Stimulated activated CD4-positive, alpha-beta T cell treated with anti-CD3 and anti-CD28 coated beads, Interleukin-12 subunit alpha, Interleukin-12 subunit beta, amount 100 ng/mL, for 4 hours (primary cell): Measurements from ENCODE around the gene ARIH2.

Experiments
- DNase-seq: peaks from one replicate; pipeline ENCODE4 v3.0.0-alpha.2; 2020

The ARIH2 gene

DNA sequence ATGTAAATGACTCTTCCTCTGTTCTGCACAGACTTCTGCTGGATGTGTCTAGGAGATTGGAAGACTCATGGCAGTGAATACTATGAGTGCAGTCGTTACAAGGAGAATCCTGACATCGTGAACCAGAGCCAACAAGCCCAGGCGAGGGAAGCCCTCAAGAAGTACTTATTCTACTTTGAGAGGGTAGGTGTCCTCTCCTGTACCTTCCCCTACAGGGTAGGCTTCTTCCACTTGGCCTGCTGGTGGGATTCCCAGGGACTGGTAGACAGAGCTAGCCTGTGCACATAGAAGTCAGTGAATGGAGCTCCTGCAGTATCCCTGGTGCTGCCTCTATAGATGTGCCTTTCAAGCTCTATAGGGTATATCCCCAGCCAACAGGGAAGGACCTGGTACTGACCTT lies 60.8 kb downstream of the ARIH2 start:
- DNase-seq = no peak

GRCh38 chr3:48980295-48980694 lies 61.7 kb downstream of the ARIH2 start:
- no peak for DNase-seq

DNA sequence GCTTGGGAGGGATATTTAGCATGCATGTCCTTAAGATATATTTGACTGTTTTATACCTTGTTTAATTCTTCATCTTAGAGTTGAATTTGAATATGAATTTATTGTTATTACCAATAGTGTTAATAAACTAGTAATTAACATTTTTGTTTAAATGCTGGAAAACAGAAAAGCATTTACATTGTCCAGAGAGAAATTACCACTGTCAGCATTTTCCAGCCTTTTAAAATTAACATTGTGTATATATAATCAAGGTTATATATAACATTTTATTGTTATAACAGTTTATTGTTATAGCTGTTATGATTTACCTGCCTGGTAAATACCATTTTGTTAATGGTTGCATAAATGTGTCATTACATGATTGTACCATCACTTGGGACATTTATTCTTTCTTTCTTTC lies 63.4 kb downstream of the ARIH2 start:
- no peak for DNase-seq

GRCh38 chr3:48982686-48983085 lies 64.0 kb downstream of the ARIH2 start:
- DNase-seq = no peak

- no peak for DNase-seq
Measured at GRCh38 chr3:48983096-48983495, 64.5 kb downstream of the ARIH2 start.

- DNase-seq = no peak
Measured at GRCh38 chr3:48984663-48985062, 66.0 kb downstream of the ARIH2 start.

DNA sequence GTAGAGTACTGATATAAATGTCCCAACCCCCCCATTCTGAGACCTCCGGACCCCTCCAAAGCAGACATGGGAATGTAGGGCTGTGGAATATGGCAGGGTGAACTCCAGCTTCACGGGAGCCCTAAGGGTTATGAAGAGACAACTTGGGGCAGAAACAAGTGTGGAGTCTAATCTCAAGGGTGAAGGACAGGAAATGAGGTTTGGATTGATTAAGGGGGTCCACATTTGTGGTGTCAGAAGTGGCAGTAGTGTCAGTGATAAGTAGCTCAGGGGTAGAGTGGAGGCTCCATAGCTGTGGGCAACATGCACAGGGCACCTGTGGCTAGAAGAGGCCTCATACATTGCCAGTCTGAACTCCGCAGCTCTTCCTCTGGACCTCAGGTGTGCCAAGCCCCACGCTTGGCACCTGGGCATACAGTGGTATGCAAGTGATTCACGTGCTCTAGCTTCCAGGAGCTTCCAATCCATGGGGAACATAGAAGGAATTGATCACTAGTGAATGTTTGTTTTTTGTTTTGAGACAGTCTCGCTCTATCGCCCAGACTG lies 67.3 kb downstream of the ARIH2 start:
- DNase-seq = no peak

DNA sequence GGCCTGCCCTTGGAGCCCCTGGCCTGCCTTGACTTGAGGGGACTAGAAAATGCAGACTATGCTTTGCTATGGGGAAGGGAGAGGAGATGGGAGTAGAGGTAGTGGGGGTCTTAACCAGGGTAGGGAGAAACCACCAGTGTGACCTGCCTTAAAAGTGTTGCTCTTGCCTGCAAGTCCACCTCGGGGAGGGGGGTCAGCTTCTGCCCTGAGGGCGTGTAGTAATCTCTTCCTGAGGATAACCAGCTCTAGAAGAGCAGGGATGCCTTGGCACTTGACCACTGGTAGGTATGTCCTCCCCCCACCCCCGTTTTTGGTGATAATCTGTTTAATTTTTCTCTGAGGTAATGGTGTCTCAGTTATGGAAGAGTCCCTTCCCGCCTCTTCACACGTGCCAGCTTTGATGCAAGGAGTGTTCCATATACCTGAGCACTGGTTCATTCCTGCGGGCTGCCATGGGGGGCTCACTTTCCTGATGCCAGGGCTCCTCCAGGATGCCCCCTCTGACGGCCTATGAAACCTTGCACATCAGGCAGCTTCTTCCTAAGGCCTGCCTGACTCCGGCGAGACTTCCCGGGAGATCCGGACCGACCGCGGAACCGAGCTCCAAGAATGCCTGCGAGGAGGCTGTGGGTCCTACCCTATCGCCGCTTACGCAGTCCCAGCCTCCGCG lies 70.6 kb downstream of the ARIH2 start:
- no peak for DNase-seq

DNA sequence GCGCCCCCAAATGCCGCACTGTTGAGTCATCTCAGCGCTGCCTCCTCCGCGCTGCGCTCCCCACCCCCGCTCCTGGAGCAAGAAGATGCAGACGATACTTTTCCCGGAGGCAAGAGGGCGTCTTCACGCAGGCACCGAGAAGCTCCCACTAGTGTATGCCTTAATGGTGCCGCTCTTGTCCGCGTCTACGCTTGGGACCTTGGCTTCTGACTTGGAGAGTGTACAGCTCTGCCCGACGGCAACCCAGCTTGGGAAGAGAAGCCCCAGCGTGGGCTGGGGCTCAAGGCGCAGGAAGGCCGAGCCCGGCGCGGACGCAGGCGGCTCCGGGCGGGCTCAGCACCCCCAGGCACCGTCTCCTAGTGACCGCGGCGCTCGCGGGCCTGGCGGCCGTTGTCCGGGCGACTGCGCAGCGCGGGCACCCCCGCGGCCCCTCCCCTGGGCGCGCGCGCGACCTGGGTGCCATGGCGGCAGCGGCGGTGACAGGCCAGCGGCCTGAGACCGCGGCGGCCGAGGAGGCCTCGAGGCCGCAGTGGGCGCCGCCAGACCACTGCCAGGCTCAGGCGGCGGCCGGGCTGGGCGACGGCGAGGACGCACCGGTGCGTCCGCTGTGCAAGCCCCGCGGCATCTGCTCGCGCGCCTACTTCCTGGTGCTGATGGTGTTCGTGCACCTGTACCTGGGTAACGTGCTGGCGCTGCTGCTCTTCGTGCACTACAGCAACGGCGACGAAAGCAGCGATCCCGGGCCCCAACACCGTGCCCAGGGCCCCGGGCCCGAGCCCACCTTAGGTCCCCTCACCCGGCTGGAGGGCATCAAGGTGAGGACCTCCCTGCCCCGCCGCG lies 71.4 kb downstream of the ARIH2 start, which contains the start of gene P4HTM:
TSS of gene P4HTM (plus strand) at position 446 of the 840 bp plus-strand sequence. CDS start at position 462, 16 bp downstream.
- DNase-seq = peak; percentile 79

- DNase-seq = peak; percentile 18
Measured at GRCh38 chr3:48990636-48991469, 72.2 kb downstream of the ARIH2 start.

DNA sequence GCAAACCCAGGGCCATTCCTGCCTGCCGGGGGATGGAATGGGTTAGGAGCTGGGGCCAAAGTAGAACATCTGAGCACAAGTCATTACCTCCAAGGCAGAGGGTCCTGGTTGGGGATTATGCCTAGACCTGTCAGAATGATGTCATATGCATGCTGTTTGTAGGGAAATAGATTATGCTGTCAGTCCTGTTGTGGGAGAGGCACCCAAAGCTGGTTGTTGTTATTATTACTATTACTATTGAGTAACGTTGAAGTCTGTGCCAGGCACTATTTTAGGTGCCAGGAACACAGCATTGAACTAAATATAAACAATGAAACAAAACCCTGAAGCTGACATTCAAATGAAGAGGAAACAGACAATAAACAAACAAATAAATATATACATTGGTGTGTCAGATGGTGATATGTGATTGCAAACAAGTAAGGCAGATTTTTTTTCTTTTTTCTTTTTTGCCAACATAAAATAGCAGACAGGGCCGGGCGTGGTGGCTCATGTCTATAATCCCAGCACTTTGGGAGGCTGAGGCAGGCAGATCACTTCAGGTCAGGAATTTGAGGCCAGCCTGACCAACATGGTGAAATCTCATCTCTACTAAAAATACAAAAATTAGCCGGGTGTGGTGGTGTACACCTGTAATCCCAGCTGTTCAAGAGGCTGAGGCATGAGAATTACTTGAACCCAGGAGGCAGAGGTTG lies 73.4 kb downstream of the ARIH2 start:
- DNase-seq = no peak

GRCh38 chr3:48993834-48994233 lies 75.2 kb downstream of the ARIH2 start:
- DNase-seq = no peak

GRCh38 chr3:48996640-48997039 lies 78.0 kb downstream of the ARIH2 start:
- DNase-seq = no peak

DNA sequence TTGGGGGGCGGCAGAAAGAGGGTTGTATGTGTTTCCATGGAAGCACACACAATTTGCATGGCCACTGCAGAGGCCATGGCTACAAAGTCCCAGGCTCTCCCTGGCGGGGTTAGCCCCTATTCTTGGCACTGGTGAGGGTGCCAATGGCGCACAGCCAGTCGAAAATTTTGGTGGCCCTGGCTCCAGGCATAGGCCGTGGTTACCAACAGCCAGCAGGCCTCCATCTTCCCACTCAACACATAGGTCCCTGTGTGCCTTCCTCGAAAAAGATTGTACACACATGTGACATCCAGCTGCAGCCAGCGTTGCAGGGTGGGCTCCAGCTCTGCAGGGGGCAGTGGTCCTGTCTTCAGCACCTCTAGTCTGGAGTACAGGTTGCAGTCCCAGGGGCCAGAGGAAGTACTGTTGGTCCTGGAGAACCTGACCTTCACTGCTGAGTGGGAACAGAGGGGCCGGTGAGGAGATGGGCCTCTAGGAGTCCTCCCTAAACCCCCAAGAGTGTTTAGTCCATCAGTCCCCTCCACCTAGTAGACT lies 78.5 kb downstream of the ARIH2 start:
- DNase-seq = no peak

GRCh38 chr3:48997714-48998637 lies 79.3 kb downstream of the ARIH2 start:
- DNase-seq = no peak

DNA sequence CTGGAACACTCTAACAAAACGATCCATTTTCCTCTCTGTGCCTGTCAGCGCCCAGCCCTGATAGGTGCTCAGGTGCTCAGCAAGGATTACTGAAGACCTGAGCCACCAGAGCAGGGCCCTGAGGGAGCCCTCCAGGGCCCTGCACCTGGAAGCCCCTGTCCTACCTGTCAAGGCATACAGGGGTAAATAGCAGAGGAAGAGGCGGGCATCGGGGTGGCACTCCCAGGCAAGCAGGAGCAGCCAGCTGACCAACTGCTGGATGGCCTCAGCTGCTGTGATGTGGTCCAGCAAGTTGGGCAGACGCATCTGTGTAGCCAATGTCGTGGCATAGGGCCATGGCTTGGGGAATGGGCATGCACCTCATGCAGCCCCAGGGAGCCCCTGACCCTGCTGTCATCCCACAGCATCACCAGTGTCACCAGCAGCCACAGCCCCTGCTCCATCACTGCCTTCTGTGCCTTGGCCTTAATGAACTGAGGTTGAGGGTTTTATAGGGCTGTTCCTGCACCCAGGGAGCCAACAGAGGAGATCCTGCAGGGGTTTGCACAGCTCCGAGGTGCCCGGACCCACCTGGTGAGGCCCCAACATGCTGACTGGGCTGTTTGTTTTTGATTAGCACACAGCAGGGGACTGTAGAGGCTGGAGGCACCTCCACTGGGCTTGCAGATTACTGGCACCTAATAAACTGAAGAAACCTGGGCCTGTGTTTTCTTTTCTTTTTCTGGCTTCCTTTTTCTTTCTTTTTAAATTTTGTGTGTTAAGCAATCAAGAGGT lies 80.6 kb downstream of the ARIH2 start:
- no peak for DNase-seq

- DNase-seq = no peak
Measured at GRCh38 chr3:49001155-49001554, 82.5 kb downstream of the ARIH2 start.

GRCh38 chr3:49004352-49005302 lies 86.0 kb downstream of the ARIH2 start:
- no peak for DNase-seq

DNA sequence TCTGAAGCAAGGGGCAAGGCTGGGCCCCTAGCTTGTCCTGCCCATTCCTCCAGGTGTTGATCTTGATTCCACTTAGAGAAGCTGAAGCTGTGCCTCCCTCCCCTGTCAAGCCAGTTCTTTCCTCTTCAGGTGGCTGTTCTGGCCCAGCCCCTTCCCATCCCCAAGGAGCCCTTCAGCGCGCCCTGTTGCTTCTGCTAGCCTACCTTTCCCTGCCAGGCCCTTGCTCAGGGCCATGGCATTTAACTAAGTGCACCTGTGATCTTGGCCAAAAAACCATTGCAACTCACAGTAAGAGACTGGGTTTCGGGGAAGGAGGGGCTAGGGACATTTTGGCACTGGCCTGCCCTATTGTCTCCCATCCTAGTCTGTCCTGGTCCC lies 86.7 kb downstream of the ARIH2 start:
- DNase-seq = no peak
